ENCODE data around the gene ZC3H13.

GRCh38 chr13:45974500-45974899 lies 78.0 kb downstream of the ZC3H13 start:
- TF ChIP-seq, protein P1, sequence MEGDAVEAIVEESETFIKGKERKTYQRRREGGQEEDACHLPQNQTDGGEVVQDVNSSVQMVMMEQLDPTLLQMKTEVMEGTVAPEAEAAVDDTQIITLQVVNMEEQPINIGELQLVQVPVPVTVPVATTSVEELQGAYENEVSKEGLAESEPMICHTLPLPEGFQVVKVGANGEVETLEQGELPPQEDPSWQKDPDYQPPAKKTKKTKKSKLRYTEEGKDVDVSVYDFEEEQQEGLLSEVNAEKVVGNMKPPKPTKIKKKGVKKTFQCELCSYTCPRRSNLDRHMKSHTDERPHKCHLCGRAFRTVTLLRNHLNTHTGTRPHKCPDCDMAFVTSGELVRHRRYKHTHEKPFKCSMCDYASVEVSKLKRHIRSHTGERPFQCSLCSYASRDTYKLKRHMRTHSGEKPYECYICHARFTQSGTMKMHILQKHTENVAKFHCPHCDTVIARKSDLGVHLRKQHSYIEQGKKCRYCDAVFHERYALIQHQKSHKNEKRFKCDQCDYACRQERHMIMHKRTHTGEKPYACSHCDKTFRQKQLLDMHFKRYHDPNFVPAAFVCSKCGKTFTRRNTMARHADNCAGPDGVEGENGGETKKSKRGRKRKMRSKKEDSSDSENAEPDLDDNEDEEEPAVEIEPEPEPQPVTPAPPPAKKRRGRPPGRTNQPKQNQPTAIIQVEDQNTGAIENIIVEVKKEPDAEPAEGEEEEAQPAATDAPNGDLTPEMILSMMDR (conservative IDR thresholded peaks at IDR 0.05 in 1 of 2, IDR thresholded peaks at IDR 0.05 in 1 of 2; ENCODE audit: extremely low read depth in 1 of 2, insufficient read depth in 1 of 2, low read depth in 1 of 2, low read length in 2 of 2), result no peak
- TF ChIP-seq EZH2 (IDR thresholded peaks at IDR 0.05; ENCODE audit: borderline replicate concordance, low read length), result no peak
